Gastroesophageal sphincter (tissue), 3 donors: ENCODE data around the gene ANKRD13A.

Source experiments
- CTCF ChIP-seq, 4 experiments: fragments of 200-600 bp in 2 of 4; fragments of 450-650 bp in 2 of 4; sonication (generic) in 1 of 4; IDR thresholded peaks; one replicate each; pipeline ENCODE4 v1.5.1; 2017 to 2019; ENCODE audit warnings: antibody characterized with exemption in 4 of 4, mild to moderate bottlenecking in 2 of 4, moderate library complexity in 2 of 4
- EP300 ChIP-seq: sonication (generic); formaldehyde crosslinking; IDR thresholded peaks from one replicate; pipeline ENCODE4 v1.6.1; 2017; ENCODE audit warnings: antibody characterized with exemption, mild to moderate bottlenecking
- POLR2A ChIP-seq, 2 donors: fragments of 450-650 bp; IDR thresholded peaks; one replicate each; pipeline ENCODE4 v1.6.1; 2017; ENCODE audit warnings: antibody characterized with exemption in 2 of 2, mild to moderate bottlenecking in 2 of 2, moderate library complexity in 1 of 2
- POLR2AphosphoS5 ChIP-seq: sonication (generic); formaldehyde crosslinking; IDR thresholded peaks from one replicate; pipeline ENCODE4 v1.6.1; 2017; ENCODE audit warnings: antibody characterized with exemption

DNA sequence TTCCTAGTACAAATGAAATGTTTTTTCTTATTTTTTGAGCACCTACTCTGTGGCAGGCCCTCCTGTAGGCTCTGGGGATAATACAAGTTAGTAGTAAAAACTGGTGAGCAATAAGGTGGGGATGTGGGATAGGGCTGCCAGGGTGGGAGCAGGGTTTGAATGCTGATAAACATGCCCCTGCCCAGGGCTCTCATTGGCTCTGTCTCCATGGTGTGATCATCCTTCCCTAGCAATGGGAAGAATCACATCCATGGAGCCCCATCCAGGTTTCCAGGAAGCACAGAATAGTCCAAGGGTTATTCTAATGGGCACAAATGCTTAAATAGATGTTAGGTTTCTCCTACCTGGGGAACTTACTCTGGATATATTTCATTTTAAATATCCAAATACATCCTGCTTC lies 48.6 kb upstream of the ANKRD13A start:
- TF ChIP-seq CTCF (IDR thresholded peaks at IDR 0.05), result no peak
- TF ChIP-seq POLR2AphosphoS5, result no peak
- no peak for TF ChIP-seq EP300
- no peak for TF ChIP-seq POLR2A (IDR thresholded peaks at IDR 0.05)
